PC-3 (cell line): ENCODE data around the gene ENOPH1.

Source experiments
- EZH2phosphoT487 ChIP-seq: fragments of 300-600 bp; sonication (generic); IDR thresholded peaks from 2 replicates; pipeline ENCODE4 v1.6.1; 2018; ENCODE audit warnings: mild to moderate bottlenecking, antibody characterized with exemption, low read length, borderline replicate concordance
- TF ChIP-seq, protein P1 (sequence below): fragments of 300-600 bp; sonication (generic); conservative IDR thresholded peaks from 2 replicates; pipeline ENCODE4 v1.5.1; 2017; ENCODE audit warnings: antibody characterized with exemption, low read depth, mild to moderate bottlenecking, low read length

DNA sequence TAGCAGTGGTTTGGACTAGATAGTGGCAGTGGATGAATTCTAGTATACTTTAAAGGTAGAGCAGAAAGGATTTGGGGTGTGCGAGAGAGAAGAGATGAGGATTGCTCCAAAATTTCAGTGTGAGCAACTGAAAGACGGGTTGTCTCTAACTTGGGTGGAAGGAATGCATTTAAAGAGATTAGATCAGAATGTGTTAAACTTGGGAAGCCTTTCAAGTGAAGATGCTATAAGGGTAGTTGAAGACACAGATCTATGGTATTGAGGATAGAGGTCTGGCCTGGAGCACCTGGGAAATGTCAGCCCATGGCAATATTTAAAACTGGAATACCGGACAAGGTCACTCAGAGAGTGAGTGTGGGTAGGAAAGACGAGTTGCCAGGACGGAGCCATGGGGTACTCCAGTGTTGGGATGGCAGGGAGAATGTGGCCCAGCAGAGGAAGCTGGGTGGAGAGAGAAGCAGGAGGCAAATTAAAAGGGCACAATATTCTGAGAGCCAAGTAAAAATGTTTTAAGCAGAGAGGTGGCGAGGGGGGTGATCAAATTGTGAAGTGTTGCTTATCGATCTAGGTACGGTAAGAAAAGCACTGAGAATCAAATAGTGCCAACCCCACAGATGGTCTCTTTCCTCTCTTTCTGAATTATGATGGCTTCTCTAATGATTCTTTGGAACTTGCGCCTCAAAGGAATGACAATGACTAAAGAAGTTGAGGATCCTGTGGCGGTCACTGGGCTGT, 50.5 kb downstream of the ENOPH1 start:
- TF ChIP-seq, protein P1, sequence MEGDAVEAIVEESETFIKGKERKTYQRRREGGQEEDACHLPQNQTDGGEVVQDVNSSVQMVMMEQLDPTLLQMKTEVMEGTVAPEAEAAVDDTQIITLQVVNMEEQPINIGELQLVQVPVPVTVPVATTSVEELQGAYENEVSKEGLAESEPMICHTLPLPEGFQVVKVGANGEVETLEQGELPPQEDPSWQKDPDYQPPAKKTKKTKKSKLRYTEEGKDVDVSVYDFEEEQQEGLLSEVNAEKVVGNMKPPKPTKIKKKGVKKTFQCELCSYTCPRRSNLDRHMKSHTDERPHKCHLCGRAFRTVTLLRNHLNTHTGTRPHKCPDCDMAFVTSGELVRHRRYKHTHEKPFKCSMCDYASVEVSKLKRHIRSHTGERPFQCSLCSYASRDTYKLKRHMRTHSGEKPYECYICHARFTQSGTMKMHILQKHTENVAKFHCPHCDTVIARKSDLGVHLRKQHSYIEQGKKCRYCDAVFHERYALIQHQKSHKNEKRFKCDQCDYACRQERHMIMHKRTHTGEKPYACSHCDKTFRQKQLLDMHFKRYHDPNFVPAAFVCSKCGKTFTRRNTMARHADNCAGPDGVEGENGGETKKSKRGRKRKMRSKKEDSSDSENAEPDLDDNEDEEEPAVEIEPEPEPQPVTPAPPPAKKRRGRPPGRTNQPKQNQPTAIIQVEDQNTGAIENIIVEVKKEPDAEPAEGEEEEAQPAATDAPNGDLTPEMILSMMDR: no peak
- no peak for TF ChIP-seq EZH2phosphoT487
